Pulmonary artery endothelial cell (primary cell): ENCODE results near the gene NLGN1. TPM values are rescaled to one million over a fixed set of nuclear protein-coding genes. Genes with fewer than 3 reads are reported as not detected.
"Not testable (repeated sequence)": the region's sequence is repeated elsewhere in the genome, so short reads cannot be mapped to it uniquely, and the experiment has no call there.

Experiments used
- DNase-seq: peaks from one replicate; pipeline ENCODE4 v3.0.0-alpha.2; 2011; ENCODE audit warnings: low read depth, low spot score
- total RNA-seq: library from RNA; depleted of rRNA; stranded (reverse); fragments of >200 nt; gene quantifications from 2 replicates; pipeline ENCODE4 v1.2.3, GENCODE V29; 2014

Gene NLGN1
- total RNA-seq, 1 donor from 2014 or later, result 37.5 TPM

GRCh38 chr3:174153871-174154270 is 756.3 kb downstream of the NLGN1 start:
- no peak for DNase-seq

GRCh38 chr3:174156200-174156599 is 758.7 kb downstream of the NLGN1 start:
- peak; percentile 55 for DNase-seq

GRCh38 chr3:174158674-174159073 is 761.1 kb downstream of the NLGN1 start:
- no peak for DNase-seq

GRCh38 chr3:174159604-174160003 is 762.1 kb downstream of the NLGN1 start:
- no peak for DNase-seq

GRCh38 chr3:174162550-174162949 is 765.0 kb downstream of the NLGN1 start:
- DNase-seq, result no peak

GRCh38 chr3:174168026-174168425 is 770.5 kb downstream of the NLGN1 start:
- DNase-seq, result no peak

GRCh38 chr3:174168538-174169254 is 771.2 kb downstream of the NLGN1 start:
- no peak for DNase-seq

GRCh38 chr3:174169736-174170135 is 772.2 kb downstream of the NLGN1 start:
- DNase-seq, result no peak

GRCh38 chr3:174170248-174170647 is 772.7 kb downstream of the NLGN1 start:
- DNase-seq, result no peak

GRCh38 chr3:174186377-174186989 is 788.9 kb downstream of the NLGN1 start:
- no peak for DNase-seq

- no peak for DNase-seq
Observed at GRCh38 chr3:174191380-174191779, 793.8 kb downstream of the NLGN1 start.

GRCh38 chr3:174191895-174192294 is 794.4 kb downstream of the NLGN1 start:
- DNase-seq, result no peak

GRCh38 chr3:174192471-174192870 is 794.9 kb downstream of the NLGN1 start:
- no peak for DNase-seq

GRCh38 chr3:174193604-174194003 is 796.1 kb downstream of the NLGN1 start:
- DNase-seq, result no peak

- DNase-seq, result no peak
Observed at GRCh38 chr3:174197416-174197815, 799.9 kb downstream of the NLGN1 start.

GRCh38 chr3:174198199-174198598 is 800.7 kb downstream of the NLGN1 start:
- DNase-seq, result peak; percentile 35

- DNase-seq, result no peak
Observed at GRCh38 chr3:174199696-174200095, 802.2 kb downstream of the NLGN1 start.

GRCh38 chr3:174202116-174202515 is 804.6 kb downstream of the NLGN1 start:
- no peak for DNase-seq

- peak; percentile 32 for DNase-seq
Observed at GRCh38 chr3:174202561-174202960, 805.0 kb downstream of the NLGN1 start.

GRCh38 chr3:174204765-174205164 is 807.2 kb downstream of the NLGN1 start:
- DNase-seq, result no peak

GRCh38 chr3:174206607-174207192 is 809.2 kb downstream of the NLGN1 start:
- DNase-seq, result no peak

- DNase-seq, result no peak
Observed at GRCh38 chr3:174208161-174208560, 810.6 kb downstream of the NLGN1 start.

- not testable (repeated sequence) for DNase-seq
Observed at GRCh38 chr3:174211896-174212295, 814.4 kb downstream of the NLGN1 start.
